Large intestine (tissue), 3 donors: ENCODE measurements around the gene APOD. TPM values are rescaled to one million over a fixed set of nuclear protein-coding genes. Genes with fewer than 3 reads are reported as not detected.

ENCODE experiments used
- DNase-seq, 2 donors: peaks; one replicate each; pipeline versions ENCODE4 v3.0.0 to v3.0.0-alpha.2; 2013
- H3K27ac ChIP-seq: one replicate; pipeline ENCODE4 v1.5.1; 2013; ENCODE audit warnings: low read length
- H3K27me3 ChIP-seq: 2 replicates; pipeline ENCODE4 v1.6.1; 2013; ENCODE audit warnings: low read length; ENCODE audit not compliant: control insufficient read depth, insufficient read depth
- H3K36me3 ChIP-seq: 2 replicates; pipeline ENCODE4 v1.6.1; 2013; ENCODE audit warnings: low read length; ENCODE audit not compliant: control insufficient read depth, insufficient read depth
- H3K4me1 ChIP-seq: one replicate; pipeline ENCODE4 v1.6.1; 2013; ENCODE audit warnings: low read length; ENCODE audit not compliant: control insufficient read depth, insufficient read depth
- H3K4me3 ChIP-seq: one replicate; pipeline ENCODE4 v1.5.1; 2013; ENCODE audit warnings: low read length
- H3K9me3 ChIP-seq: one replicate; pipeline ENCODE4 v1.6.1; 2013; ENCODE audit warnings: mild to moderate bottlenecking, low read depth, low read length, moderate library complexity; ENCODE audit not compliant: control insufficient read depth
- WGBS: methylation state at CpG from one replicate; pipeline ENCODE4 v1.1.5; 2013; ENCODE audit warnings: low lambda C conversion rate; ENCODE audit not compliant: insufficient coverage; 5-methylcytosine and 5-hydroxymethylcytosine counted together
- polyA plus RNA-seq: library from polyadenylated mRNA; unstranded; fragments of 120-200 nt; gene quantifications from one replicate; pipeline ENCODE4 v1.2.1, GENCODE V29; 2013

Gene APOD
- polyA plus RNA-seq, 1 donor = 12.6 TPM

GRCh38 chr3:195544230-195544536 lies 39.6 kb downstream of the APOD start:
- DNase-seq = no peak
- H3K4me3 ChIP-seq = no peak overlapping the region
- peaks cover 42% of the 10 kb centered on the region for H3K4me1 ChIP-seq
- WGBS = no CpG with 5 or more reads among the region's 4 CpGs
- no peak overlapping the region for H3K27ac ChIP-seq
- H3K36me3 ChIP-seq = no peaks in the 10 kb centered on the region
- H3K9me3 ChIP-seq = no peaks in the 10 kb centered on the region
- H3K27me3 ChIP-seq = no peaks in the 10 kb centered on the region

- Histone ChIP-seq H3K4me1 (peaks cover 39% of the 10 kb centered on the region), H3K27ac (peak overlapping the region; percentile 94), H3K9me3 (no peaks in the 10 kb centered on the region), H3K4me3 (peak overlapping the region; percentile 94), H3K36me3 (no peaks in the 10 kb centered on the region), H3K27me3 (no peaks in the 10 kb centered on the region)
- no CpG with 5 or more reads among the region's 38 CpGs for WGBS
- no peak for DNase-seq
These were observed 40.1 kb downstream of the APOD start for GRCh38 chr3:195543500-195544229.

- peak; percentile 92 to 94 for DNase-seq
- Histone ChIP-seq H3K9me3 (no peaks in the 10 kb centered on the region), H3K36me3 (no peaks in the 10 kb centered on the region), H3K27ac (peak within 1 kb of the TSS; percentile 94), H3K4me3 (peak within 1 kb of the TSS; percentile 94), H3K4me1 (peaks cover 32% of the 10 kb centered on the region), H3K27me3 (no peaks in the 10 kb centered on the region)
- WGBS = no CpG with 5 or more reads among the region's 95 CpGs
These were observed 40.8 kb downstream of the APOD start, which contains the start of gene PPP1R2 for GRCh38 chr3:195542698-195543499. TSS of gene PPP1R2 (minus strand) at chr3:195543325. CDS start at chr3:195543025, 300 bp downstream.

GRCh38 chr3:195542316-195542697 lies 41.4 kb downstream of the APOD start:
- Histone ChIP-seq H3K4me3 (peak overlapping the region; percentile 94), H3K27ac (peak overlapping the region; percentile 94), H3K9me3 (no peaks in the 10 kb centered on the region), H3K36me3 (no peaks in the 10 kb centered on the region), H3K4me1 (peaks cover 31% of the 10 kb centered on the region), H3K27me3 (no peaks in the 10 kb centered on the region)
- WGBS = 0% methylated on average over 2 of the region's 5 CpGs
- DNase-seq = peak in 1 of 2 donors; percentile 43

GRCh38 chr3:195540511-195540910 lies 43.2 kb downstream of the APOD start:
- Histone ChIP-seq H3K4me3 (no peak overlapping the region), H3K27me3 (no peaks in the 10 kb centered on the region), H3K9me3 (no peaks in the 10 kb centered on the region), H3K27ac (no peak overlapping the region), H3K36me3 (no peaks in the 10 kb centered on the region), H3K4me1 (peaks cover 15% of the 10 kb centered on the region)
- no CpG with 5 or more reads among the region's 6 CpGs for WGBS
- no peak for DNase-seq

GRCh38 chr3:195540027-195540426 lies 43.7 kb downstream of the APOD start:
- Histone ChIP-seq H3K27ac (no peak overlapping the region), H3K4me1 (peaks cover 15% of the 10 kb centered on the region), H3K4me3 (no peak overlapping the region), H3K9me3 (no peaks in the 10 kb centered on the region), H3K27me3 (no peaks in the 10 kb centered on the region), H3K36me3 (no peaks in the 10 kb centered on the region)
- WGBS = 67% methylated on average over 1 of the region's 8 CpGs
- no peak for DNase-seq

GRCh38 chr3:195539479-195539878 lies 44.3 kb downstream of the APOD start:
- Histone ChIP-seq H3K9me3 (no peaks in the 10 kb centered on the region), H3K4me3 (no peak overlapping the region), H3K36me3 (no peaks in the 10 kb centered on the region), H3K27ac (no peak overlapping the region), H3K4me1 (peaks cover 14% of the 10 kb centered on the region), H3K27me3 (no peaks in the 10 kb centered on the region)
- WGBS = 100% methylated on average over 1 of the region's 5 CpGs
- no peak for DNase-seq

- no peaks in the 10 kb centered on the region for H3K36me3 ChIP-seq
- H3K4me1 ChIP-seq = peaks cover 4% of the 10 kb centered on the region
- no peak for DNase-seq
- no peak overlapping the region for H3K4me3 ChIP-seq
- H3K27ac ChIP-seq = no peak overlapping the region
- no peaks in the 10 kb centered on the region for H3K27me3 ChIP-seq
- no peaks in the 10 kb centered on the region for H3K9me3 ChIP-seq
- WGBS = no CpG with 5 or more reads among the region's 2 CpGs
These were observed 45.7 kb downstream of the APOD start for GRCh38 chr3:195537995-195538394.

GRCh38 chr3:195535293-195535692 lies 48.4 kb downstream of the APOD start:
- Histone ChIP-seq H3K27ac (no peak overlapping the region), H3K4me1 (no peaks in the 10 kb centered on the region), H3K36me3 (no peaks in the 10 kb centered on the region), H3K27me3 (no peaks in the 10 kb centered on the region), H3K4me3 (no peak overlapping the region), H3K9me3 (no peaks in the 10 kb centered on the region)
- DNase-seq = no peak
- WGBS = no CpG with 5 or more reads among the region's 5 CpGs

GRCh38 chr3:195532834-195533233 lies 50.9 kb downstream of the APOD start:
- no CpG with 5 or more reads among the region's 7 CpGs for WGBS
- Histone ChIP-seq H3K9me3 (no peaks in the 10 kb centered on the region), H3K4me3 (no peak overlapping the region), H3K27me3 (no peaks in the 10 kb centered on the region), H3K36me3 (no peaks in the 10 kb centered on the region), H3K4me1 (no peaks in the 10 kb centered on the region), H3K27ac (no peak overlapping the region)
- DNase-seq = no peak
